HAP-1 (cell line): ENCODE results near the gene KDM5A.
"Not testable (repeated sequence)": the region's sequence is repeated elsewhere in the genome, so short reads cannot be mapped to it uniquely, and the experiment has no call there.

Source experiments
- DNase-seq, 2 experiments: peaks; one replicate each; pipeline ENCODE4 v3.0.0-alpha.2; 2016 to 2020; ENCODE audit warnings: low spot score in 2 of 2
- H3K27me3 ChIP-seq: fragments of 250-450 bp; sonication (Bioruptor Pico); 2 replicates; pipeline ENCODE4 v1.5.1; 2020; ENCODE audit warnings: low read depth, mild to moderate bottlenecking, moderate library complexity
- H3K36me3 ChIP-seq: fragments of 250-450 bp; sonication (Bioruptor Pico); replicated peaks from 2 replicates; pipeline ENCODE4 v1.5.1; 2020; ENCODE audit warnings: mild to moderate bottlenecking
- H3K4me1 ChIP-seq: fragments of 250-450 bp; sonication (Bioruptor Pico); 2 replicates; pipeline ENCODE4 v1.5.1; 2020; ENCODE audit warnings: mild to moderate bottlenecking
- H3K4me3 ChIP-seq: fragments of 250-450 bp; sonication (Bioruptor Pico); 2 replicates; pipeline ENCODE4 v1.5.1; 2020; ENCODE audit warnings: mild to moderate bottlenecking, moderate library complexity
- H3K9me3 ChIP-seq: fragments of 250-450 bp; sonication (Bioruptor Pico); 2 replicates; pipeline ENCODE4 v1.5.1; 2020; ENCODE audit warnings: mild to moderate bottlenecking, moderate library complexity
- in situ Hi-C: fragments of 300-500 bp; cut with MboI; formaldehyde crosslinking; loops from 3 replicates; pipeline ENCODE4 v1.14.3; 2020; ENCODE audit warnings: low sequenced_read_pairs, inconsistent platforms, mixed read lengths

Gene KDM5A

DNA sequence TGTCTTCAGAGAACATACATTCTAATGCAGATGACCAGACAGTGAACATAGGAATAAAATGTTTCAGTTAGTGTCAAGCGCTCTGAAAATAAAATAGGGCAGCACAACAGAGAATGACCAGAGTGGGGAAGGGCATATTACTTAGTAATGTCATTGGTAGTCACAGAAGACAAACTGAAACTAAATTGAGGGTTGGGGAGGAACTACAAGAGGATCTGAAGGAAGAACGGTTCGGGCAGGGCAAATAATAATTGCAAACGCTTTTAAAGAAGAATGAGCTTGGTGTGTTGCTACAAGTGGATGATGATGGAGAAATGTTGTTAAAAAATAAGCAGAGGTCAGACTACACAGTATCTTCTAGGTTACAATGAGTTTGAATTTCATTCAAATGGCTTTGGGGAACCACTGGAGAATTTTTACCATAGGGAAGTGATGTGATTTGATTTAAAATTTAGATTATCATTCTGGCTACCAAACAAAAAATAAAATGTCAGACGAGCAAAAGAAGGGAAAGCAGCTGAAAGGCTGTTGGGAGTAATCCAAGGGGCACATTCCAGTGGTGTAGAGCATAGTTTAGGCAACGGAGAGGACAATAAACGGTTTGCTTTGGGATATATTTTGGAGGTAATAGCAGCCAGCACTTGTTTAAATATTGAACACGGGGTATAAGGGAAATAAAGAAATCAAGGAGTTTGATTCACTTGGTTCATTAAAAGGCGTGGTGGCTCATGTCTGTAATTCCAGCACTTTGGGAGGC, 70.2 kb downstream of the KDM5A start:
- peaks cover 60% of the 10 kb centered on the region for H3K36me3 ChIP-seq
- no peaks in the 10 kb centered on the region for H3K9me3 ChIP-seq
- H3K4me3 ChIP-seq: no peak overlapping the region
- in situ Hi-C loops: no loop called here
- H3K27me3 ChIP-seq: no peaks in the 10 kb centered on the region
- DNase-seq: no peak
- H3K4me1 ChIP-seq: no peaks in the 10 kb centered on the region

DNA sequence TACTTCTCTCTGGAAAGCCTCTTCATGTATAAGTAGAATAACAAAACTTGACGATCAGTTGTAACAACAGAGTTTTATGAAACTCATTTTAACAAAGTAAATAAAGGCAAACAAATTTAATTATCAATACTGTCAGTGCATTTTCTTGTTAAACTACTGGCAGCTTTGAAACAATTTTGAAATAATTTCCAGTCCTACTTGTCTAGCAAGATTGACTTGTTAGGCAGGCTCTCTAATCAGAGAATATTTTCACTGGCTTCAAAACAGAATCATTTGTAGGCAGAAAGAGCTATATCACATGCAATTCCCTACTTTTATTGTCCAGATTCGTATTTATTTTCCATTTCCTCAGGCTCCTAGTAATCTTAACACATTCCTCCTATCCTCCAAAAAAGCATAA, 80.6 kb downstream of the KDM5A start:
- in situ Hi-C loops: no loop called here
- peaks cover 17% of the 10 kb centered on the region for H3K4me1 ChIP-seq
- H3K9me3 ChIP-seq: no peaks in the 10 kb centered on the region
- H3K27me3 ChIP-seq: no peaks in the 10 kb centered on the region
- H3K36me3 ChIP-seq: peaks cover 75% of the 10 kb centered on the region
- no peak for DNase-seq
- H3K4me3 ChIP-seq: no peak overlapping the region

DNA sequence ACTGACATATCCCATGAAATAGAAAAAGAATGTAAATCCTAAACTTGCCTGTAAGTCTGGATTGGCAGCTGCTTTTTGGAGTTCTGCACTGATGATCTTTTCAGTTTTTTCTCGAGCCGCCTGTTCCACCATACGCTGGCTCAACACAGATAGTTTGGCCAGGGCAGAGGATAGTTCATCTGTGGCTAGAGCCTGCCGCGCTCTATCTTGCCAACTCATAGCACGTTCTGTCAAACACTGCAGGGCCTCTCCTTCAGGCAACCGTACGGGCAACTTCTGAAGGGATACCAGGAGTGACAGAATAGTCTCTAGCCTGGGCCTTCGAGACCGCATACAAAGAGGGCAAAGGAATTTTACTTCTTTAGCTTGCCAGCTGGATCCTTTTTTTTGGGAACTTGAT, 81.7 kb downstream of the KDM5A start:
- Histone ChIP-seq H3K4me1 (peaks cover 17% of the 10 kb centered on the region), H3K9me3 (no peaks in the 10 kb centered on the region), H3K4me3 (no peak overlapping the region), H3K27me3 (no peaks in the 10 kb centered on the region), H3K36me3 (peaks cover 74% of the 10 kb centered on the region)
- DNase-seq: no peak
- in situ Hi-C loops: no loop called here

DNA sequence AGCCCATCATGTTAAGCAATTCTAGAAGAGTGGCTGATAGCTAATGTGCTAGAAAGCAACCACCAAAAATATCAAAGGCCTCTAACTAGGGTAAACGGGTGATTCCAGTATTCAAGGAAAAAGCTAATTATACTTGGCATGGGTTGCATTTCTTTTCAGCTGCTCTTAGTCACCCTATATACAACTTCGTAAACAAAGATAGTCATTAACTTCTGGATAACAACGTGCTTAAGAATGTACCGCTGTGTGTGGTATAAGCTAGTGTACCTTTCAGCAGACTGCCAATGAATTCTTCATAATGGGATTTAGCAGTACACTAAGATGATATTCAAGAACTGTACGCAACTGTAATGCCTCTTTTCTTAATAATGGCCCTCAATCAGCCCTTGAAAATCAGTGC, 84.3 kb downstream of the KDM5A start:
- in situ Hi-C loops: no loop called here
- peak in 1 of 2 experiments; percentile 42 for DNase-seq
- H3K27me3 ChIP-seq: no peaks in the 10 kb centered on the region
- H3K36me3 ChIP-seq: peaks cover 49% of the 10 kb centered on the region
- H3K4me3 ChIP-seq: no peak overlapping the region
- H3K9me3 ChIP-seq: peaks cover 2% of the 10 kb centered on the region; the same call in 1 of the 2 replicates
- peaks cover 17% of the 10 kb centered on the region for H3K4me1 ChIP-seq

DNA sequence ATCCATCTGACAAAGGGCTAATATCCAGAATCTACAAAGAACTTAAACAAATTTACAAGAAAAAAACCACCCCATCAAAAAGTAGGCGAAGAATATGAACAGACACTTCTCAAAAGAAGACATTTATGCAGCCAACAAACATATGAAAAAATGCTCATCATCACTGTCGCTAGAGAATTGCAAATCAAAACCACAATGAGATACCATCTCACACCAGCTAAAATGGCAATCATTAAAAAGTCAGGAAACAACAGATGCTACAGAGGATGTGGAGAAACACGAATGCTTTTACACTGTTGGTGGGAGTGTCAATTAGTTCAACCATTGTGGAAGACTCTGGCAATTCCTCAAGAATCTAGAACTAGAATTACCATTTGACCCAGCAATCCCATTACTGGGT, 86.4 kb downstream of the KDM5A start:
- DNase-seq, H3K4me3 ChIP-seq, H3K9me3 ChIP-seq, in situ Hi-C loops, H3K27me3 ChIP-seq: not testable (repeated sequence)
- Histone ChIP-seq H3K4me1 (peaks cover 17% of the 10 kb centered on the region), H3K36me3 (peaks cover 35% of the 10 kb centered on the region)

DNA sequence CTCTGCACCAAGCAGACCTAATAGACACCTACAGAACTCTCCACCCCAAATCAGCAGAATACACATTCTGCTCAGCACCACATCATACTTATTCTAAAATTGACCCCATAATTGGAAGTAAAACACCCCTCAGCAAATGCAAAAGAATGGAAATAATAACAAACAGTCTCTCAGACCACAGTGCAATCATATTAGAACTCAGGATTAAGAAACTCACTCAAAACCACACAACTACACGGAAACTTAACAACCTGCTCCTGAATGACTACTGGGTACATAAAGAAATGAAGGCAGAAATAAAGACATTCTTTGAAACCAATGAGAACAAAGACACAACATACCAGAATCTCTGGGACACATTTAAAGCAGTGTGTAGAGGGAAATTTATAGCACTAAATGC, 89.0 kb downstream of the KDM5A start:
- H3K27me3 ChIP-seq, H3K4me1 ChIP-seq, H3K4me3 ChIP-seq, in situ Hi-C loops, DNase-seq, H3K9me3 ChIP-seq: not testable (repeated sequence)
- peaks cover 26% of the 10 kb centered on the region for H3K36me3 ChIP-seq

DNA sequence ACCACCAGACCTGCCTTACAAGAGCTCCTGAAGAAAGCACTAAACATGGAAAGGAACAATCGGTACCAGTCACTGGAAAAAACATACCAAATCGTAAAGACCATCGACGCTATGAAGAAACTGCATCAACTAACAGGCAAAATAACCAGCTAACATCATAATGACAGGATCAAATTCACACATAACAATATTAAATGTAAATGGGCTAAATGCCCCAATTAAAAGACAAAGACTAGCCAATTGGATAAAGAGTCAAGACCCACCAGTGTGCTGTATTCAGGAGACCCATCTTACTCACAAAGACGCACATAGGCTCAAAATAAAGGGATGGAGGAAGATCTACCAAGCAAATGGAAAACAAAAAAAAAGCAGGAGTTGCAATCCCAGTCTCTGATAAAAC, 89.6 kb downstream of the KDM5A start:
- H3K36me3 ChIP-seq: peaks cover 29% of the 10 kb centered on the region
- H3K27me3 ChIP-seq, H3K4me1 ChIP-seq, H3K9me3 ChIP-seq, DNase-seq, in situ Hi-C loops, H3K4me3 ChIP-seq: not testable (repeated sequence)

DNA sequence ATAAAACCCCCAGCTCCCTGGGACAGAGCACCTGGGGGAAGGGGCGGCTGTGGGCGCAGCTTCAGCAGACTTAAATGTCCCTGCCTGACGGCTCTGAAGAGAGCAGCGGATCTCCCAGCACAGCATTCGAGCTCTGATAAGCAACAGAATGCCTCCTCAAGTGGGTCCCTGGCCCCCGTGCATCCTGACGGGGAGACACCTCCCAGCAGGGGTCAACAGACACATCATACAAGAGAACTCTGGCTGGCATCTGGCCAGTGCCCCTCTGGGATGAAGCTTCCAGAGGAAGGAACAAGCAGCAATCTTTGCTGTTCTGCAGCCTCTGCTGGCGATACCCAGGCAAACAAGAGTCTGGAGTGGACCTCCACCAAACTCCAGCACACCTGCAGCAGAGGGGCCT, 91.1 kb downstream of the KDM5A start:
- H3K9me3 ChIP-seq, H3K4me1 ChIP-seq, in situ Hi-C loops, H3K4me3 ChIP-seq, DNase-seq, H3K27me3 ChIP-seq: not testable (repeated sequence)
- peaks cover 27% of the 10 kb centered on the region for H3K36me3 ChIP-seq

DNA sequence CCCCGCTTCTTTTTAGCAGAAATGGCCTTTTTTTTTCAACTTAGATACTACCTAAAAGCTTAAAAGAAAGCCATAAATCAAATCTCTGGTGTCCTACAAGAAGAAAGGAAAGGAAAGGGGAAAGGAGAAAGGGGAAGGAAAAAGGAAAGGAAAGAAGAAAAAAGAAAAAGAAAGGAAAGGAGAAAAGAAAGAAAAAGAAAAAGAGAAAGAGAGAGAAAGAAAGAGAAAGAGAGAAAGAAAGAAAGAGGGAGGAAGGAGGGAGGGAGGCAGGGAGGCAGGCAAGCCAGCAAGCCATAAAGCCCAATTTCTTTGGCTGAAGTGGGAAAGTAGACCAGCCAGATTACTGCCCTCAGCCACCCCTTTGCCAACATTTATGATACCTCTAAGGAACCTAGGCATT, 94.0 kb downstream of the KDM5A start:
- Histone ChIP-seq H3K9me3 (peaks cover 2% of the 10 kb centered on the region; the same call in 1 of the 2 replicates), H3K36me3 (peaks cover 33% of the 10 kb centered on the region), H3K27me3 (no peaks in the 10 kb centered on the region), H3K4me3 (no peak overlapping the region), H3K4me1 (no peaks in the 10 kb centered on the region)
- no peak for DNase-seq
- in situ Hi-C loops: no loop called here

DNA sequence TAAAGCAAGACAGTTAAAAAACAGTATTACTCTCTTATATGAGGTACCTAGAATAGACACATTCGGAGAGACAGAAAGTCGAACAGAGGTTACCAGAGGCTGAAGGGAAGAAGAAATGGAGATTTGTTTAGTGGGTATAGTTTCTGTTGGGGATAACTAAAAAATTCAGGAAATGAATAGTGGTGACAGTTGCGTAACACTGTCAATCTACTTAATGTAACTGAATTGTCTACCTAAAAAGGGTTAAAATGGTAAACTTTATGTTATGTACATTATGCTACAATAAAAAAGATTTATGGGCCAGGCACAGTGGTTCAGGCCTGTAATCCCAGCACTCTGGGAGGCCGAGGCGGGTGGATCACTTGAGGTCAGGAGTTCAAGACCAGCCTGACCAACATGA, 95.9 kb downstream of the KDM5A start:
- Histone ChIP-seq H3K4me1 (no peaks in the 10 kb centered on the region), H3K9me3 (no peaks in the 10 kb centered on the region), H3K36me3 (peaks cover 33% of the 10 kb centered on the region), H3K4me3 (no peak overlapping the region), H3K27me3 (no peaks in the 10 kb centered on the region)
- no peak for DNase-seq
- in situ Hi-C loops: no loop called here

DNA sequence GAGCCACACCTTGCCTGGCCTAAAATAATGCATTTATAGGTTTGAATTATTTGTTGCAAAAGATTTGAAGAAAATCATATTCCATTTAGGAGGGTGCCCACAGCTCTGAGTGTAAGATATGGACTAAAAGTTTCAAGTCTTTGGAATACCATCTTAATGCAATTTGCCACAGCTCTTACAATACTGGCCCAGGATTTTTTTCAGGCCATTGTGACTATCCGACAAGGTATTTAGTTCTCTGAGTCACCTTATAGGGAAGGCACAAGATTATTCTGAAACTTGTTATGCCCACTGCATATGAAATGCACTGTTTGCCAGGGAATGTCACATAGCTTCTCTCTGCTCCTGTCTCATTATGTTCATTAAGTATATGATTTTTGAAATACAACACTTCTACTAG, 96.9 kb downstream of the KDM5A start:
- peaks cover 36% of the 10 kb centered on the region for H3K36me3 ChIP-seq
- DNase-seq: no peak
- in situ Hi-C loops: no loop called here
- no peaks in the 10 kb centered on the region for H3K27me3 ChIP-seq
- no peaks in the 10 kb centered on the region for H3K9me3 ChIP-seq
- H3K4me3 ChIP-seq: no peak overlapping the region
- no peaks in the 10 kb centered on the region for H3K4me1 ChIP-seq

DNA sequence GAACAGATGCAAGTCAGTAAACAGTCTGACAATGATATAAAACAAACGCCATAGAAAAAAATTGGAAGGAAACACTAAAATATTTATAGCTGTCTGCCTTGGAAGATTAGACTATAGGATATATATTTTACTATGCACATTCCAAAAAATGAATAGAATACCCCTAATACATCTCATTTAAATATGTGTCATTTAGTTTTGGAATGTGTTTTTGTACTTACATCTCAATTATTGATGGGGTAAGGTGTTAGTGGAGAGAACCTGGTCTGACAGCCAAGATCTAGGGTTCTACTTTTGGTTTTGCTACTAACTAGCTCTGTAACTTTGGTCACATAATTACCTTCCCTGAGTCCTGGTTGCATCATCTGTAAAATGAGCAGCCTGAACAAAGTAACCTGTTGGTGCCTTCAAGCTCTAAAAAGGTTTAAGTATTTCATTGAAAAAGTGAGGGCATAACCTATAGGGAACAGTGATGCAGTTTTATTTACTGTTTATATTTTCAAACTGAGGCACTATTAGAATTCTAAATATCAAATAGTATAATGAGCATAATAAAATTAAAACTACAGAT, 97.9 kb downstream of the KDM5A start:
- H3K27me3 ChIP-seq: no peaks in the 10 kb centered on the region
- H3K36me3 ChIP-seq: peaks cover 30% of the 10 kb centered on the region
- no peak for DNase-seq
- H3K9me3 ChIP-seq: no peaks in the 10 kb centered on the region
- H3K4me3 ChIP-seq: no peak overlapping the region
- in situ Hi-C loops: no loop called here
- H3K4me1 ChIP-seq: no peaks in the 10 kb centered on the region

DNA sequence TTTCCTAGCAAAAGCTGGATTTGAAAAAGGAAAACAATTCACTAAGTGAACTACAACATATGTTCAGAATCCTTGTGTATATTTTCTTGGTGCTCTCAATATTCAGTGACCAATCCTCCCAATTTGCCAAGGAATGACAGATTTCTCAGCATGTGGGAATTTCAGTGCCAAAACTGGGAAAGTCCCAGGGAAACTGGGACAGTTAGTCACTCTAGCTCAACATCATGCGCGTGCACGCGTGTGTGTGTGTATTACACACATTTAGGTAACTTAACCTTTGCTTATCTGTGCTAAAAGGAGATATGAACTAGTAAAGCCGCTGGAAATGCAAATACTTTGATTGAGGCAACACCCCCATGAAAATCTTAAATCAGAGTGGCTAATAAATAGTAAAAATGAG, 100.4 kb downstream of the KDM5A start:
- DNase-seq: no peak
- peaks cover 33% of the 10 kb centered on the region for H3K36me3 ChIP-seq
- no peaks in the 10 kb centered on the region for H3K27me3 ChIP-seq
- H3K9me3 ChIP-seq: no peaks in the 10 kb centered on the region
- H3K4me3 ChIP-seq: no peak overlapping the region
- H3K4me1 ChIP-seq: no peaks in the 10 kb centered on the region
- in situ Hi-C loops: no loop called here

DNA sequence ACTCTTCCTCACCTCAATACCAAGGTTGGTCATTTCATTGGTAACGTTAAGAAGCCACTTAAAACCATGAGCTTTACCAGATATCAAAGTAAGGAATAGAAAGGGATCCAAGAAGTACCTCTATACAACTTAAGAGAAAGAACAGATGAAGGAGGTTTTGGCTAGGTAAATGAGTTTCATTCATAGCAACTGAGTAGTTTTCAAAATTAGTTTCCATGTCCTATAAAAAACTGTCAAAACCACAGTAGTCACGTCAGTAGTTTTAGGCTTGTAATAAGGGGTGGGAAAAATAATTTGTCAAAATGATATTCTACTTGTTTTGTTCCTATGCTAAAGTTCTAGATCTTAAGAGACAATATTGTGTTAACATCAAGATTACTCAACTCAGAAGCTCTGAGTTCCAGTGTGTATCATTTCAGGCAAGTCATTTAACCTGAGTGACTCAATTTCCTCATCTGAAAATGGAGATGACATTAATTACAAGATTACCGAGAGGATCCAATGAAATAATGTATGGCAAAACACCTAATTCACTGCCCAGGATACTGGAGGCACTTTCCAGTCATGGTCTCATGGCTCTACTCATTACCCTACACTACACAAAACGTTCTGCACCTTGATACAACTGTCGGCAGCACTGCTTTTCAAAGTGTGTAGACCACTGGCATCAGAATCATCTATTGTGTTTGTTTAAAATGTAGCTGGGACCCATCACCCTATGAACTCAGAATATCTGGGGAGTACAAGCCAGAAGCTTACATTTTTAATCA, 102.4 kb downstream of the KDM5A start:
- in situ Hi-C loops: no loop called here
- Histone ChIP-seq H3K4me1 (no peaks in the 10 kb centered on the region), H3K36me3 (peaks cover 29% of the 10 kb centered on the region), H3K4me3 (no peak overlapping the region), H3K27me3 (no peaks in the 10 kb centered on the region), H3K9me3 (no peaks in the 10 kb centered on the region)
- no peak for DNase-seq
